K562 (cell line): ENCODE results near the gene THADA. TPM values are rescaled to one million over a fixed set of nuclear protein-coding genes. Genes with fewer than 3 reads are reported as not detected.
A peak's percentile ranks its signal among the peaks of the same experiment; 100 is the strongest.

Source experiments
- ARNT ChIP-seq, 2 experiments: fragments of 450-650 bp; IDR thresholded peaks; 2 replicates each; pipeline ENCODE4 v1.6.1; 2016; ENCODE audit warnings: mild to moderate bottlenecking in 1 of 2
- CEBPB ChIP-seq: fragments of 450-650 bp; IDR thresholded peaks from 2 replicates; pipeline ENCODE4 v1.6.1; 2016; ENCODE audit warnings: missing genetic modification characterization, missing compliant biosample characterization
- DIDO1 ChIP-seq: fragments of 450-650 bp; IDR thresholded peaks from 2 replicates; pipeline ENCODE4 v1.6.1; 2016; ENCODE audit warnings: low read depth, missing biosample characterization, missing genetic modification characterization
- ELF4 ChIP-seq: fragments of 450-650 bp; formaldehyde crosslinking; IDR thresholded peaks from 2 replicates; pipeline ENCODE4 v1.4.0; 2022; ENCODE audit warnings: missing genetic modification characterization
- ETV1 ChIP-seq: fragments of 450-650 bp; conservative IDR thresholded peaks from 2 replicates; pipeline ENCODE4 v1.6.1; 2016; ENCODE audit warnings: missing genetic modification characterization, control low read depth, low read depth, missing compliant biosample characterization
- GATA2 ChIP-seq: sonication (generic); formaldehyde crosslinking; IDR thresholded peaks from 2 replicates; pipeline ENCODE4 v1.4.0; 2020; ENCODE audit warnings: mild to moderate bottlenecking, missing genetic modification reagents
- HNRNPL ChIP-seq: fragments of 200-400 bp; formaldehyde crosslinking; IDR thresholded peaks from 2 replicates; pipeline ENCODE4 v1.6.1; 2017; ENCODE audit warnings: low read depth, mild to moderate bottlenecking, low read length
- KDM4B ChIP-seq, 2 experiments: fragments of 450-650 bp in 1 of 2; sonication (generic) in 1 of 2; IDR thresholded peaks; 2 replicates each; pipeline ENCODE4 v1.6.1; 2016 to 2017; ENCODE audit warnings: borderline replicate concordance in 2 of 2, antibody characterized with exemption in 1 of 2, low read depth in 1 of 2, mild to moderate bottlenecking in 1 of 2
- KLF6 ChIP-seq: fragments of 250-450 bp; sonication (Bioruptor Pico); IDR thresholded peaks from 2 replicates; pipeline ENCODE4 v1.4.0; 2020; ENCODE audit warnings: mild to moderate bottlenecking, moderate library complexity, borderline replicate concordance
- MEF2D ChIP-seq: conservative IDR thresholded peaks from 2 replicates; pipeline ENCODE4 v1.6.1; 2016; ENCODE audit warnings: low read depth, missing genetic modification characterization, missing compliant biosample characterization
- PCBP1 ChIP-seq: fragments of 200-400 bp; formaldehyde crosslinking; IDR thresholded peaks from 2 replicates; pipeline ENCODE4 v1.6.1; 2018; ENCODE audit warnings: mild to moderate bottlenecking, low read depth, low read length; ENCODE audit not compliant: poor library complexity, severe bottlenecking
- PCBP2 ChIP-seq: fragments of 200-400 bp; formaldehyde crosslinking; IDR thresholded peaks from 2 replicates; pipeline ENCODE4 v1.6.1; 2018; ENCODE audit warnings: low read length, low read depth, mild to moderate bottlenecking, moderate library complexity; ENCODE audit not compliant: poor library complexity, severe bottlenecking
- POLR2G ChIP-seq: fragments of 200-400 bp; formaldehyde crosslinking; IDR thresholded peaks from 2 replicates; pipeline ENCODE4 v1.6.1; 2017; ENCODE audit warnings: low read depth, mild to moderate bottlenecking, antibody characterized with exemption, low read length, moderate library complexity
- POLR3G ChIP-seq: IDR thresholded peaks from 2 replicates; pipeline ENCODE4 v1.6.1; 2011; ENCODE audit not compliant: insufficient read length, insufficient replicate concordance; ENCODE audit errors: extremely low read depth
- SMARCC2 ChIP-seq: fragments of 450-650 bp; IDR thresholded peaks from 2 replicates; pipeline ENCODE4 v1.6.1; 2017; ENCODE audit warnings: antibody characterized with exemption, moderate library complexity, mild to moderate bottlenecking, low read depth
- SMARCE1 ChIP-seq: fragments of 450-650 bp; IDR thresholded peaks from 2 replicates; pipeline ENCODE4 v1.7.1; 2016; ENCODE audit warnings: mild to moderate bottlenecking
- TCF3 ChIP-seq: sonication (generic); formaldehyde crosslinking; IDR thresholded peaks from 2 replicates; pipeline ENCODE4 v1.4.0; 2020; ENCODE audit warnings: mild to moderate bottlenecking, missing genetic modification reagents
- XRCC3 ChIP-seq: fragments of 450-650 bp; IDR thresholded peaks from 2 replicates; pipeline ENCODE4 v1.6.1; 2017; ENCODE audit warnings: mild to moderate bottlenecking, moderate library complexity
- ZNF146 ChIP-seq: IDR thresholded peaks from one replicate; pipeline ENCODE4 v1.6.1; 2018; ENCODE audit warnings: missing compliant biosample characterization; ENCODE audit not compliant: unreplicated experiment
- ZNF253 ChIP-seq: fragments of 250-450 bp; sonication (Bioruptor Pico); conservative IDR thresholded peaks from 2 replicates; pipeline ENCODE4 v1.6.1; 2021; ENCODE audit warnings: mild to moderate bottlenecking
- polyA plus RNA-seq, 8 experiments: library from polyadenylated mRNA; depleted of rRNA in 4 of 8; stranded (reverse) in 5 of 8; unstranded in 3 of 8; fragments of >200 nt; fragmentation: Nextera tagmentation in 2 of 8; fragmentation: Illumina TruSeq in 1 of 8; extraction: Ambion mirVana in 2 of 8; extraction: Trizol in 1 of 8; gene quantifications; 2 replicates each; pipeline versions ENCODE4 v1.2.1 to v1.2.3, GENCODE V29; 2011 to 2014; ENCODE audit warnings: inconsistent platforms in 1 of 8, missing spikeins in 1 of 8
- total RNA-seq, 7 experiments: library from RNA; depleted of rRNA in 6 of 7; stranded (reverse); fragments of >200 nt in 6 of 7; fragmentation: Illumina TruSeq in 2 of 7; extraction: Trizol in 2 of 7; gene quantifications; 2 replicates each; pipeline versions ENCODE4 v1.2.1 to v1.2.3, GENCODE V29; 2011 to 2021; ENCODE audit warnings: low replicate concordance in 1 of 7
- TF ChIP-seq, protein P1 (sequence below): fragments of 250-450 bp; sonication (Bioruptor Pico); IDR thresholded peaks from 2 replicates; pipeline ENCODE4 v1.5.0; 2021
- TF ChIP-seq, protein P2 (sequence below): sonication (generic); formaldehyde crosslinking; IDR thresholded peaks from 2 replicates; pipeline ENCODE4 v1.8.0; 2023; ENCODE audit warnings: mild to moderate bottlenecking, missing genetic modification reagents
- TF ChIP-seq, protein P3 (sequence below): sonication (generic); formaldehyde crosslinking; IDR thresholded peaks from 2 replicates; pipeline ENCODE4 v1.8.0; 2022; ENCODE audit warnings: mild to moderate bottlenecking, missing genetic modification reagents
- TF ChIP-seq, protein P4 (sequence below): fragments of 250-450 bp; sonication (Bioruptor Pico); IDR thresholded peaks from 2 replicates; pipeline ENCODE4 v1.8.0; 2022; ENCODE audit warnings: moderate library complexity, mild to moderate bottlenecking, inconsistent platforms

THADA gene
- total and polyA plus RNA-seq, 9 of the 15 experiments (the other 6 are each of a cell fraction or from before 2014, with no cell fraction given): 17.8 to 34.7 (median 31.9) TPM

DNA sequence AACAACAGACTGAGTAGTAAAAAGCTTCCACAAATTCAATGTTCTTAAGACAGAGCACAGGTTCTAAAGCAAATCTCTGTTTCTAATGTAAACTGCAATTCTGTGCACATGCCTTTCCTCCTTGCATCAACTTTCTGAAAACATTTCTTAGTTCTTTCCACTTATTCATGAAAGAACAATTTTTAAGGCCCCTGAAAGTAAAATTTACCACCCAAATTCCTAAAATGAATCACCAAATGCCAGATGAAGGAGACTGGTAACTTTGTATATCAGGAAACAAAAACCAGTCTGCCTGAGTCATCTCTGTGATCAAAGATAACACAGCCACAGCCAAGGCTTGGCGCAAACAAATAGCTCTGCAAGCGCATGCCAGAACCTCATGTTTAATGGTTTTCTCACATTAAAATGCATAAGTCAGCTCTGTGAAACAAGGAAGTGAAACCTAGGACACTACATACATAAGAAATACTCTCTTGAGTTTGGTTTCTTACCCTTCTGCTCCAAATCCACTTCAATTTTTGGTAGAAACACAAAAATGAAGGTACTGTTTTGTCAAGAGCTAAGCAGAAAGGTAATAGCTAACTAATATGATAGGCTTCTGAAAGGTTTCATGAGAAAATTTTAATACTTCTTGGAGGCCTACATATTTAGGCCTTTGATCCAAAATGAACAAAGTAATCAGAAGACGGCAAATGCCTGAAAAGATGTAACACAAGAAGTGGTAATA lies 169.4 kb downstream of the THADA start (continued):
- TF ChIP-seq HNRNPL: no peak
- no peak for TF ChIP-seq PCBP2
- TF ChIP-seq ETV1 (tag): no peak
- peak; percentile 75 for TF ChIP-seq TCF3 (CRISPR knock-in tag)
- TF ChIP-seq, protein P1, sequence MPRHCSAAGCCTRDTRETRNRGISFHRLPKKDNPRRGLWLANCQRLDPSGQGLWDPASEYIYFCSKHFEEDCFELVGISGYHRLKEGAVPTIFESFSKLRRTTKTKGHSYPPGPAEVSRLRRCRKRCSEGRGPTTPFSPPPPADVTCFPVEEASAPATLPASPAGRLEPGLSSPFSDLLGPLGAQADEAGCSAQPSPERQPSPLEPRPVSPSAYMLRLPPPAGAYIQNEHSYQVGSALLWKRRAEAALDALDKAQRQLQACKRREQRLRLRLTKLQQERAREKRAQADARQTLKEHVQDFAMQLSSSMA (CRISPR knock-in tag): no peak
- peak; percentile 97 for TF ChIP-seq SMARCE1
- no peak for TF ChIP-seq PCBP1
- TF ChIP-seq, protein P2, sequence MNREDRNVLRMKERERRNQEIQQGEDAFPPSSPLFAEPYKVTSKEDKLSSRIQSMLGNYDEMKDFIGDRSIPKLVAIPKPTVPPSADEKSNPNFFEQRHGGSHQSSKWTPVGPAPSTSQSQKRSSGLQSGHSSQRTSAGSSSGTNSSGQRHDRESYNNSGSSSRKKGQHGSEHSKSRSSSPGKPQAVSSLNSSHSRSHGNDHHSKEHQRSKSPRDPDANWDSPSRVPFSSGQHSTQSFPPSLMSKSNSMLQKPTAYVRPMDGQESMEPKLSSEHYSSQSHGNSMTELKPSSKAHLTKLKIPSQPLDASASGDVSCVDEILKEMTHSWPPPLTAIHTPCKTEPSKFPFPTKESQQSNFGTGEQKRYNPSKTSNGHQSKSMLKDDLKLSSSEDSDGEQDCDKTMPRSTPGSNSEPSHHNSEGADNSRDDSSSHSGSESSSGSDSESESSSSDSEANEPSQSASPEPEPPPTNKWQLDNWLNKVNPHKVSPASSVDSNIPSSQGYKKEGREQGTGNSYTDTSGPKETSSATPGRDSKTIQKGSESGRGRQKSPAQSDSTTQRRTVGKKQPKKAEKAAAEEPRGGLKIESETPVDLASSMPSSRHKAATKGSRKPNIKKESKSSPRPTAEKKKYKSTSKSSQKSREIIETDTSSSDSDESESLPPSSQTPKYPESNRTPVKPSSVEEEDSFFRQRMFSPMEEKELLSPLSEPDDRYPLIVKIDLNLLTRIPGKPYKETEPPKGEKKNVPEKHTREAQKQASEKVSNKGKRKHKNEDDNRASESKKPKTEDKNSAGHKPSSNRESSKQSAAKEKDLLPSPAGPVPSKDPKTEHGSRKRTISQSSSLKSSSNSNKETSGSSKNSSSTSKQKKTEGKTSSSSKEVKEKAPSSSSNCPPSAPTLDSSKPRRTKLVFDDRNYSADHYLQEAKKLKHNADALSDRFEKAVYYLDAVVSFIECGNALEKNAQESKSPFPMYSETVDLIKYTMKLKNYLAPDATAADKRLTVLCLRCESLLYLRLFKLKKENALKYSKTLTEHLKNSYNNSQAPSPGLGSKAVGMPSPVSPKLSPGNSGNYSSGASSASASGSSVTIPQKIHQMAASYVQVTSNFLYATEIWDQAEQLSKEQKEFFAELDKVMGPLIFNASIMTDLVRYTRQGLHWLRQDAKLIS (CRISPR knock-in tag): no peak
- no peak for TF ChIP-seq ELF4
- TF ChIP-seq POLR3G: no peak
- no peak for TF ChIP-seq ZNF146 (CRISPR knock-in tag)
- no peak for TF ChIP-seq DIDO1 (tag)
- TF ChIP-seq XRCC3: no peak
- TF ChIP-seq, protein P3, sequence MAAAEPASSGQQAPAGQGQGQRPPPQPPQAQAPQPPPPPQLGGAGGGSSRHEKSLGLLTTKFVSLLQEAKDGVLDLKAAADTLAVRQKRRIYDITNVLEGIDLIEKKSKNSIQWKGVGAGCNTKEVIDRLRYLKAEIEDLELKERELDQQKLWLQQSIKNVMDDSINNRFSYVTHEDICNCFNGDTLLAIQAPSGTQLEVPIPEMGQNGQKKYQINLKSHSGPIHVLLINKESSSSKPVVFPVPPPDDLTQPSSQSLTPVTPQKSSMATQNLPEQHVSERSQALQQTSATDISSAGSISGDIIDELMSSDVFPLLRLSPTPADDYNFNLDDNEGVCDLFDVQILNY (CRISPR knock-in tag): no peak
- TF ChIP-seq CEBPB (tag): no peak
- 0 out of 2 replicates have a peak, but pooled peaks have one; percentile 9 for TF ChIP-seq KLF6 (CRISPR knock-in tag)
- TF ChIP-seq, protein P4, sequence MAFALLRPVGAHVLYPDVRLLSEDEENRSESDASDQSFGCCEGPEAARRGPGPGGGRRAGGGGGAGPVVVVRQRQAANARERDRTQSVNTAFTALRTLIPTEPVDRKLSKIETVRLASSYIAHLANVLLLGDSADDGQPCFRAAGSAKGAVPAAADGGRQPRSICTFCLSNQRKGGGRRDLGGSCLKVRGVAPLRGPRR (CRISPR knock-in tag): no peak
- peak; percentile 96 for TF ChIP-seq SMARCC2
- peak; percentile 65; the same call in 1 of the 2 replicates for TF ChIP-seq MEF2D (tag)
- no peak for TF ChIP-seq KDM4B (IDR thresholded peaks at IDR 0.05; ENCODE audit: borderline replicate concordance in 2 of 2, low read depth in 1 of 2)
- TF ChIP-seq ZNF253 (CRISPR knock-in tag): no peak
- TF ChIP-seq POLR2G: no peak
- TF ChIP-seq GATA2 (CRISPR knock-in tag): peak; percentile 87
- TF ChIP-seq ARNT (IDR thresholded peaks at IDR 0.05): peak; percentile 34 to 59; a peak in 1 of 4 replicates
